ENCODE data around the gene BIVM.

The BIVM gene

GRCh38 chr13:102877303-102877702, 78.4 kb downstream of the BIVM start:
- no peak for DNase-seq (ENCODE audit: extremely low read depth in 1 of 2, low read depth in 1 of 2)

GRCh38 chr13:102878481-102878880, 79.6 kb downstream of the BIVM start:
- DNase-seq (ENCODE audit: extremely low read depth in 1 of 2, low read depth in 1 of 2): no peak

DNA sequence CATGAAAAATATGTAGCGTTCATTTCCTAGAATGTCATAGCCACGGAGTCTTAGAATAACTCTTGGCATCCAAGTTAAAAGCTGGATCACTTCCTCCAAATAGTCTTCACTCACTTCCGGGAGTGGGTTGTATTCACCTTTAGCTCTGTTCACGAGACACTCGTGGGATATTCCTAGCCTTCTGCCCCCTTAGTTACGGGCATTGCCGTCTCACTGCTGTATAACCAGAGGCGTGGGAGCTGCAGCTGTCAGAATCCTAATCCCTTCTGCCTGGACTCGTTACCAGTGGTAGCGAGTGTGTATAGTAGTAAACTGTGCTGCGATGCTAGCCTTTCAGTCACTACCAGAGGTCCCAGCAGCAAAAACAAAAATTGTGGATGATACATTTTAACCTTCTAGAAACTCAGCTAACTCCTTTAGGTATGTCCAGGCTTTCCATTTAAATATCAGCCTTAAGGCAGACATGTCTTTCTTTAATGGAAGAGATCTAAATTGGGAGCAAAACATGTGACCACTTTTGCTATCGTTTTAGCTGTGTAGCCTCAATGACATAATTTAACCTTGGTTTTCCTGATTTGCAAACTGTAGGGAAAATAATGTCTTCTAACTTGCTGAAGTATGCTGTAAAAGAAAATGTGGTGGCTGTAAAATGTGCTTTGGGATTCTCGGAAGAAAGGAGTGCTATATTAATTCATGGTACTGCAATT, 81.0 kb downstream of the BIVM start:
- no peak for DNase-seq (ENCODE audit: extremely low read depth in 1 of 2, low read depth in 1 of 2)

DNA sequence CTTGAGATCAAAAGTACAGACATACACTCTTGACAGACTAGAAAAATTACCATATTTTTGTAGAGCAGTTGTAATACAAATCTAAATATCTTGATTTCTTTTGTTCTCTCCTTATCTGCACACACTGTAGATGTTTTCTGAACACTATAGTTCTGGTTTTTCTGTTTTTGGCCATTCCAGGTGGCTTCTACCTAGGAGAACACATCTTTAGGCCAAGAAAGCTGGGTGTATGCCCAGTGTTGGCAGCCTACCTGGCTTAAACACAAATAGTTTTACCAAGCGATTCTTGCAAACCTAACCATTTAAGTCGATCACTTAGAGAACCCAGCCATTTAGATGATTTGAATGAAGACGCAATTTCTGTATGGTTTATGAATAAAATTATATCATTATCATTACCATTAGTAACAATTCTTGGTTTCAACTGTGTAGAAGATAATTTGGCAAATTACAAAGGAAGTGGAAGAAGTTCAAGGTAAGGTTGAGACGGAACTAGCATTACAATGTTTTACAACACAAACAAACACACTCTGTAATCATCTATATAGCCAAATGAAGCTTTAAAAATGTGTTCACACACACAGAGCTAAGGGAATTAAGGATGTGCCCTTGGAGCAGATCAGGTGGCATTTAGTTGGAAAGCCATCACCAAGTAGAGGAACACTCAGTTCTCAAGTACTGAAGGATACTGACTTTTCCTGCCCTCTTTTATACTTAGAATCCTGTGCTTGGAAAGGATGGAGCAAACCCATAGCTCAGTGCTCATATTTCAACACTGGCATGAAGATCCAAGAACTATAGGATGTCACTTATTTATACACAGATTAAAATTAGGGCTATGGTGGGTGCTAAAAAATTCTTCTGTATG, 83.1 kb downstream of the BIVM start:
- no peak for DNase-seq (ENCODE audit: extremely low read depth in 1 of 2, low read depth in 1 of 2)
